MM.1S (cell line): ENCODE data around the gene NOB1.

Source experiments
- DNase-seq: peaks from one replicate; pipeline ENCODE4 v3.0.0-alpha.2; 2015
- H2AFZ ChIP-seq: fragments of 300-600 bp; sonication (generic); 2 replicates; pipeline ENCODE4 v1.6.0; 2016; ENCODE audit warnings: antibody characterized with exemption, low read length
- H3F3A ChIP-seq: fragments of 300-600 bp; sonication (generic); 2 replicates; pipeline ENCODE4 v1.6.1; 2016; ENCODE audit warnings: mild to moderate bottlenecking, antibody characterized with exemption, low read length, moderate library complexity, mixed read lengths; ENCODE audit not compliant: insufficient read depth
- H3K27ac ChIP-seq: fragments of 300-600 bp; sonication (generic); 2 replicates; pipeline ENCODE4 v1.5.1; 2016; ENCODE audit warnings: mild to moderate bottlenecking, low read length
- H3K27me3 ChIP-seq: fragments of 300-600 bp; sonication (generic); replicated peaks from 2 replicates; pipeline ENCODE4 v1.6.0; 2016; ENCODE audit warnings: low read length; ENCODE audit not compliant: insufficient read depth
- H3K36me3 ChIP-seq: fragments of 300-600 bp; sonication (generic); replicated peaks from 2 replicates; pipeline ENCODE4 v1.6.1; 2016; ENCODE audit warnings: mild to moderate bottlenecking, low read length, mixed read lengths; ENCODE audit not compliant: insufficient read depth
- H3K4me1 ChIP-seq: fragments of 300-600 bp; sonication (generic); 2 replicates; pipeline ENCODE4 v1.6.1; 2016; ENCODE audit warnings: low read length, mixed read lengths
- H3K4me2 ChIP-seq: fragments of 300-600 bp; sonication (generic); 2 replicates; pipeline ENCODE4 v1.6.0; 2016; ENCODE audit warnings: low read depth, low read length
- H3K4me3 ChIP-seq: fragments of 300-600 bp; sonication (generic); 2 replicates; pipeline ENCODE4 v1.5.1; 2016; ENCODE audit warnings: low read length, mixed read lengths
- H3K79me2 ChIP-seq: fragments of 300-600 bp; sonication (generic); 2 replicates; pipeline ENCODE4 v1.6.1; 2016; ENCODE audit warnings: mixed run types, low read length, mixed read lengths
- H3K9ac ChIP-seq: fragments of 300-600 bp; sonication (generic); 2 replicates; pipeline ENCODE4 v1.6.1; 2016; ENCODE audit warnings: low read length, mixed read lengths
- H3K9me2 ChIP-seq: fragments of 300-600 bp; sonication (generic); replicated peaks from 2 replicates; pipeline ENCODE4 v1.6.1; 2016; ENCODE audit warnings: mild to moderate bottlenecking, low read length, mixed read lengths; ENCODE audit not compliant: insufficient read depth
- H3K9me3 ChIP-seq: fragments of 300-600 bp; sonication (generic); replicated peaks from 2 replicates; pipeline ENCODE4 v1.6.1; 2016; ENCODE audit warnings: mild to moderate bottlenecking, low read length, mixed read lengths; ENCODE audit not compliant: insufficient read depth
- H4K20me1 ChIP-seq: fragments of 300-600 bp; sonication (generic); 2 replicates; pipeline ENCODE4 v1.6.1; 2016; ENCODE audit warnings: mild to moderate bottlenecking, low read length, moderate library complexity, mixed read lengths; ENCODE audit not compliant: insufficient read depth
- CTCF ChIP-seq: fragments of 300-600 bp; sonication (generic); IDR thresholded peaks from 2 replicates; pipeline ENCODE4 v1.5.1; 2016; ENCODE audit warnings: antibody characterized with exemption, low read length, mixed read lengths
- EZH2 ChIP-seq: fragments of 300-600 bp; sonication (generic); optimal IDR thresholded peaks from 2 replicates; pipeline ENCODE3; 2017; ENCODE audit warnings: low read depth, mild to moderate bottlenecking, antibody characterized with exemption, low read length, mixed read lengths
- EZH2phosphoT487 ChIP-seq: fragments of 300-600 bp; sonication (generic); IDR thresholded peaks from 2 replicates; pipeline ENCODE4 v1.6.1; 2018; ENCODE audit warnings: antibody characterized with exemption, low read length

Gene NOB1

GRCh38 chr16:69754469-69755310 is at the start of gene NOB1:
TSS of gene NOB1 (minus strand) at chr16:69754926. CDS start at chr16:69754910, 16 bp downstream.
- DNase-seq: peak; percentile 99
- Histone ChIP-seq H3K9ac (peak within 1 kb of the TSS; percentile 86), H3K79me2 (peaks cover 48% of the 10 kb centered on the region), H3K36me3 (no peaks in the 10 kb centered on the region; the same call in 1 of the 2 replicates), H4K20me1 (no peaks in the 10 kb centered on the region), H3K4me3 (peak within 1 kb of the TSS; percentile 83), H3K9me2 (no peaks in the 10 kb centered on the region), H3K4me2 (peak within 1 kb of the TSS; percentile 85), H3F3A (peaks cover 4% of the 10 kb centered on the region; the same call in 1 of the 2 replicates), H3K4me1 (peaks cover 6% of the 10 kb centered on the region; the same call in 1 of the 2 replicates), H3K27me3 (no peaks in the 10 kb centered on the region), H2AFZ (peak within 1 kb of the TSS; percentile 75), H3K9me3 (no peaks in the 10 kb centered on the region), H3K27ac (peak within 1 kb of the TSS; percentile 33)
- TF ChIP-seq CTCF (peak; percentile 96), EZH2 (no peak)

GRCh38 chr16:69804297-69804696 is 49.6 kb upstream of the NOB1 start:
- Histone ChIP-seq H2AFZ (no peak overlapping the region), H3K4me2 (no peak overlapping the region), H3K27ac (no peak overlapping the region), H3K79me2 (no peaks in the 10 kb centered on the region), H3F3A (no peaks in the 10 kb centered on the region), H3K9me3 (no peaks in the 10 kb centered on the region), H3K4me3 (no peak overlapping the region), H3K4me1 (no peaks in the 10 kb centered on the region), H4K20me1 (no peaks in the 10 kb centered on the region), H3K27me3 (no peaks in the 10 kb centered on the region), H3K9me2 (no peaks in the 10 kb centered on the region), H3K9ac (no peak overlapping the region), H3K36me3 (no peaks in the 10 kb centered on the region)
- DNase-seq: no peak
- TF ChIP-seq EZH2phosphoT487 (no peak), CTCF (no peak), EZH2 (no peak)

GRCh38 chr16:69799611-69800031 is 44.9 kb upstream of the NOB1 start:
- Histone ChIP-seq H2AFZ (no peak overlapping the region), H3K9me3 (no peaks in the 10 kb centered on the region), H3K79me2 (peaks cover 11% of the 10 kb centered on the region), H3K4me1 (no peaks in the 10 kb centered on the region), H3K4me3 (no peak overlapping the region), H3K27me3 (no peaks in the 10 kb centered on the region), H3K4me2 (no peak overlapping the region), H4K20me1 (no peaks in the 10 kb centered on the region), H3K9ac (no peak overlapping the region), H3K9me2 (no peaks in the 10 kb centered on the region), H3F3A (no peaks in the 10 kb centered on the region), H3K36me3 (no peaks in the 10 kb centered on the region), H3K27ac (no peak overlapping the region)
- TF ChIP-seq EZH2phosphoT487 (no peak), CTCF (no peak), EZH2 (no peak)
- no peak for DNase-seq
